OCI-LY1 (cell line): Measurements from ENCODE around the gene PCDH19.
A peak's percentile ranks its signal among the peaks of the same experiment; 100 is the strongest.

Experiments
- CTCF ChIP-seq: fragments of 200-600 bp; sonication (generic), shearing (Covaris generic); IDR thresholded peaks from 2 replicates; pipeline ENCODE4 v1.5.1; 2017; ENCODE audit warnings: mild to moderate bottlenecking, antibody characterized with exemption, low read length, moderate library complexity, mixed read lengths
- EZH2 ChIP-seq: fragments of 200-600 bp; sonication (generic), shearing (Covaris generic); IDR thresholded peaks from 2 replicates; pipeline ENCODE4 v1.8.0; 2017; ENCODE audit warnings: borderline replicate concordance, mixed run types, mild to moderate bottlenecking, antibody characterized with exemption, low read length, moderate library complexity, mixed read lengths

- TF ChIP-seq CTCF (peak; percentile 40), EZH2 (no peak)
Measured at GRCh38 chrX:100379388-100379986, 30.6 kb downstream of the PCDH19 start.
